BLaER1 (cell line): ENCODE results near the gene PEX16.

Source experiments
- H3K27ac ChIP-seq: shearing (Covaris generic); formaldehyde crosslinking; 2 replicates; pipeline ENCODE4 v1.8.1; 2022
- H3K27me3 ChIP-seq: shearing (Covaris generic); formaldehyde crosslinking; 2 replicates; pipeline ENCODE4 v1.8.1; 2022
- H3K36me3 ChIP-seq: shearing (Covaris generic); formaldehyde crosslinking; 2 replicates; pipeline ENCODE4 v1.8.1; 2022
- H3K4me1 ChIP-seq: shearing (Covaris generic); formaldehyde crosslinking; 2 replicates; pipeline ENCODE4 v1.8.1; 2022
- H3K4me2 ChIP-seq: shearing (Covaris generic); formaldehyde crosslinking; 2 replicates; pipeline ENCODE4 v1.8.1; 2022
- H3K4me3 ChIP-seq: shearing (Covaris generic); formaldehyde crosslinking; 2 replicates; pipeline ENCODE4 v1.8.1; 2022
- H3K9ac ChIP-seq: shearing (Covaris generic); formaldehyde crosslinking; 2 replicates; pipeline ENCODE4 v1.8.1; 2022
- H3K9me3 ChIP-seq: shearing (Covaris generic); formaldehyde crosslinking; 2 replicates; pipeline ENCODE4 v1.8.1; 2022
- H4K20me1 ChIP-seq: shearing (Covaris generic); formaldehyde crosslinking; 2 replicates; pipeline ENCODE4 v1.8.1; 2022
- Cebpa-rat ChIP-seq: shearing (Covaris generic); IDR thresholded peaks from 2 replicates; pipeline ENCODE4 v1.8.1; 2022

PEX16 gene

DNA sequence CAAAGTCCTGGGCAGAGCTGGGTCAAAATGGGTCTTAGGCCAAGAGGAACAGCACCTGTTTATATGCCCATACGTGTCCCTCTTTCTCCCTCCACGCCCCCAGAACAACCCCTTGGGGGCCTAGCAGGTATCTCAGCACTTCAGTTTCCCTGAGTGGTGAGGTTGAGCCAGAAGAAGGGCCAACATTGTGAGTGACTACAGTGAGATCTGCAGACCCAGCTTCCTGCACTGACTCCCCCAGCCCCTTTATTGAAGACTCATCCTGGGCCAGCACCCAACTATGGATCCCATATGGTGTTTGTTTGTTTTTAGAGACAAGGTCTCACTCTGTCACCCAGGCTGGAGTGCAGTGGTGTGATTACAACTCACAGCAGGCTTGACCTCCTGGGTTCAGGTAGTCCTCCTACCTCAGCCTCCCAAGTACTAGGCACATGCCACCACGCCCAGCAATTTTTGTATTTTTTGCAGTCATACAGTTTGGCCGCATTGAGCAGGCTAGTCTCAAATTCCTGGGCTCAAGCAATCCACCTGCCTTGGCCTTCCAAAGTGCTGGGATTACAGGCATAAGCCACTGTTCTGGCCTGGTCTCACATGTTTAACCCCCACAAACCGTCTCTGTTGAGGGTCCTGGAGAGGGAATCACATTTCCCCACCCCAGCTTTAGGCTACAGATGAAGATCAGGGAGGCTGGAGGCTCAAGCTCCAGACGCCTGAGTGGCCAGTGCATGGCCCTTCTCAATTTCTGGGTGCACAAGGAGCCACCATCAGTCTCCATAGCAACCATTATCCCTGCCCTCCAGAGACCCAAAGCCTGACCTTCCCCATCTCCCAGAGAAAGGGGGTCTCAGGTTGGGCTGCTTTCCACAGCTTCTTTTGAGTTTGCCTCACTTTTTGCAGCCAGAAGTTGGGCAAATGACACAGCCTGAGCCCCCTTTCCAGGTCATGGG, 3.1 kb upstream of the PEX16 start:
- Histone ChIP-seq H3K27me3 (peaks cover 38% of the 10 kb centered on the region), H3K4me2 (peak overlapping the region; percentile 98), H3K9ac (no peak overlapping the region), H4K20me1 (peaks cover 27% of the 10 kb centered on the region; the same call in 1 of the 2 replicates), H3K36me3 (peaks cover 7% of the 10 kb centered on the region), H3K27ac (no peak overlapping the region), H3K9me3 (no peaks in the 10 kb centered on the region), H3K4me3 (peak overlapping the region; percentile 73; the same call in 1 of the 2 replicates), H3K4me1 (peaks cover 85% of the 10 kb centered on the region)
- no peak for TF ChIP-seq Cebpa-rat

DNA sequence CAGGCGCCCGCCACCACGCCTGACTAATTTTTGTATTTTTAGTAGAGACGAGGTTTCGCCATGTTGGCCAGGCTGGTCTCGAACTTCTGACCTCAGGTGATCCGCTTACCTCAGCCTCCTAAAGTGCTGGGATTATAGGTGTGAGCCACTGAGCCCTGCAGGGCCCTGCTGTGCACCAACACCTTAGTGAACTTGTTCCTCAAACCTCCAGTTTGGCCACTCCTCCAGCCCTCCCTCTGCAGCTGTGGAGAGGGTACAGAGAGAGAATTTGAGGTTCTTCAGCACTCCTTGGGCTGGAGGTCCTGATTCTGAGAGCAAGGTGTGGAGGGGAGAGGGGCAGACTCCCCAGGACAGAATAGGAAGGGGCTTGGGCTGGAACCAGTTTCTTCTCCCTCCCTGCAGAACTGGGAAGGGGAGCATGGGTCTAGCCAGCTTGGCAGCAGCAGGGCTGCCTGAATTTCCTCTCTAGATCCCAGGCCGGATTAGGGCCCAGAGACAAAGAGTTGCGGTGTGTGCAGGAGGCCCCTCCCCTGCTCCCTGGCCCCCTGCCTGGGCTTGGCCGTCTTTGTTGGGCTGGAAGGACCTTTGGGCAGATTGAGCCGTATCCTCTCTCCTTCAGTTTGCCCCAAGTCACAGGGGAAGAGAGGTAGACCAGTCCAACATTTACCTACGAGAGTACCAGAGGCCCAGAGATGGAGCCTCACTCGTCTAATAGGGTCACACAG, 2.3 kb upstream of the PEX16 start:
- Histone ChIP-seq H4K20me1 (peaks cover 34% of the 10 kb centered on the region; the same call in 1 of the 2 replicates), H3K4me2 (peak overlapping the region; percentile 98), H3K4me3 (no peak overlapping the region), H3K27ac (no peak overlapping the region), H3K9ac (no peak overlapping the region), H3K9me3 (no peaks in the 10 kb centered on the region), H3K27me3 (peaks cover 38% of the 10 kb centered on the region), H3K36me3 (peaks cover 16% of the 10 kb centered on the region), H3K4me1 (peaks cover 77% of the 10 kb centered on the region)
- no peak for TF ChIP-seq Cebpa-rat

DNA sequence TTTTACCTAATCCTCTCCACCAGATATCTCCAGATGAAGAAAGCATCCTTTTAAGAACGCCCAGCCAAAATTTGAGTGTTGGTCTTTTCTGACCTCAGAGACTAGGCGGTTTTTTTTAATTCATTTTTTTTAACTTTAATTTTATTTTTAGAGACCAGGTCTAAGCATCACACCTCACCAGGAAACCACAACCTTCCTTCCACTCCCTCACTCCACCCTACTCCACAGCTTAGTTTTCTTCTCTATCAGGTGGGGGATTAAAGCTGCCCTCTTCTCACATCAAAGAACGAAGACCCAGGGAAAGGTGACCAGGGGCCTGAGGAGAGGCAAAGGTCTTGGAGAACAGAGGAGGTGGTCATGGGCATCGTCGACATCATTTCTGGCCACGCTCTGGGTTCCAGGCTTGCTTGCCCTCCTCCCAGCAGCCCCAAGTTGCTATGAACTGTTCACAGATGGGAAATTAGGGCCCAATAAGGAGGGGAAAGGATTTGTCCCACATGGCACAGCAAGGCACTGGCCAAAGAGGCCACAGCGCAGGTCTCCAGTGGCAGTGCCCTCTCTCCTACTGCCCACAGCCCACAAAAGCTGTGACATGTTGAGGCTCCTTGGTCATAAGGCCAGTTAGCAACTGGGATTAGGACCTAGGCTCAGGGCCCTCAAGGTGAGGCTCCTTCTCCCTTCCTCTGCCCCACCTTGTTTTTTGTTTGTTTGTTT, 1.4 kb upstream of the PEX16 start:
- Histone ChIP-seq H3K9me3 (no peaks in the 10 kb centered on the region), H3K27me3 (peaks cover 38% of the 10 kb centered on the region), H3K4me3 (peak overlapping the region; percentile 91), H3K36me3 (peaks cover 24% of the 10 kb centered on the region), H3K4me2 (peak overlapping the region; percentile 98), H3K27ac (no peak overlapping the region), H4K20me1 (peaks cover 35% of the 10 kb centered on the region), H3K9ac (no peak overlapping the region), H3K4me1 (peaks cover 68% of the 10 kb centered on the region)
- no peak for TF ChIP-seq Cebpa-rat

DNA sequence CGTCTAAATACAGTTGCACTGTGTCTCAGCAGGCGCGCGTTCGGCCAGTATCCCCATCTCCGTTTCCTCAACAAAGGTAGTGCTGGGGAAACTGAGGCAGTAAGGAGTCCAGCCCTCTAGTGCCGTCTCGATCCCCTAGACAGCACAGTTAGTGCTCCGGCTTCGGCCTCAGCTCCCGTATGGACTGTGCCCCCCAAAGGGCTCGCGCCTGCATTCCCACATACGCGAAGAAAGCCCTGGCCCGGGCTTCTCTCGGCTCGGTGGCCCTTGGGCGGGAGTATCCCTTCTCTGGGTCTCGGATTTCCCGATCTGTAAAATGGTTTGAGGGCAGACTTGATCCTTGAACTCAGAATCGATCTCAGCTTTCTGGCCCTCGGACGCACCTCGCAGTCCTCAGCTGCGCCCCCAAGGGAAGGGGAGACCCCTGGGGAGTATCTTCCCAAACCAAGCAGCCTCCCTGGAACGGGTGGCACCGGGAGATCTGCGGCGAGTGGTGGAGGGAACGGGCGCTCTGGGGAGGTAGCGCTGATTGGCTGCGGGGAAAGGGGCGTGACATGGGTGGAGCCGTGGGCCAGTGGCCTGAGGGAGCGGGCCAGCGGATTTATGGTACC, 759 bp upstream of the PEX16 start:
- Histone ChIP-seq H3K4me2 (peak overlapping the region; percentile 98), H3K4me3 (peak overlapping the region; percentile 91), H3K9me3 (no peaks in the 10 kb centered on the region), H3K4me1 (peaks cover 62% of the 10 kb centered on the region), H3K27me3 (peaks cover 36% of the 10 kb centered on the region), H3K9ac (peak overlapping the region; percentile 94), H3K36me3 (peaks cover 31% of the 10 kb centered on the region), H3K27ac (peak overlapping the region; percentile 94), H4K20me1 (peaks cover 40% of the 10 kb centered on the region)
- no peak for TF ChIP-seq Cebpa-rat

DNA sequence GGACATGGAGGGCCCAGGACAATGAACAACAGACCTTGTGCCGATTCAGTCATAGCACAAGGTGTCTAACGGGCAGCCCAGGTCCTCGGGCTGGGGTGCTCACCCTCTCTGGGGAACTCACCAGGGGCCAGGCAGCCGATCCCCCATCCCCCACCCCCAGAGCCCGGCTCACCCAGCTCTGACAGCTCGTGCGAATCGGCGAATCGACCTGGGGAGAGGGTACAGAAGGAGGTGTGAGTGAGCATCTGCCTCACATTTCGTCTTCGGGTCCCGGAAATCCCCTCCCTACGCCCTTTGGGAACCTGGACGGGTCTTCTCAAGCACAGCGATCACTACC, 423 bp downstream of the PEX16 start:
- Histone ChIP-seq H3K9me3 (no peaks in the 10 kb centered on the region), H3K4me1 (peaks cover 50% of the 10 kb centered on the region), H3K4me3 (peak overlapping the region; percentile 91), H3K36me3 (peaks cover 43% of the 10 kb centered on the region), H3K9ac (peak overlapping the region; percentile 94), H3K27ac (peak overlapping the region; percentile 94), H4K20me1 (peaks cover 48% of the 10 kb centered on the region), H3K4me2 (peak overlapping the region; percentile 98), H3K27me3 (peaks cover 24% of the 10 kb centered on the region)
- TF ChIP-seq Cebpa-rat = no peak

DNA sequence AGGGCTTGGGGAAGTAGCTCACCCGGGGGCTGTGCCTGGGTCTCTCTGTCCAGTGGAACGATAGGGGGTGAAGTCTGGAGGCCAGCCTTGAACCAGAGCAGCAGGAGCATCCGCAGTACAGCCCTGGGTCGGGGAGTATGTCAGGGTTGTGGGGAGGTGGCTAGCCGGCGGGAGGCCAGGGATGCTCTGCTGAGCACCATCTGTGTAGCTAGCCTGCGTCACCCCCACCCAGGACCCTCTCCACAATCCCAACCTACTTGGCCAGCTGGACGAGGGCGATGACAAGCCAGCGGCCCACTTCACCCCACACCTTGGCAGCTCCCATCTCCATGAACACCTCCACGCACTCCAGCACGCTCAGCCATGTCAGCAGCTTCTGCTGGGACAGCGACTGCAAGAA, 2.2 kb downstream of the PEX16 start:
- Histone ChIP-seq H3K36me3 (peaks cover 61% of the 10 kb centered on the region), H3K27ac (no peak overlapping the region), H3K9ac (no peak overlapping the region), H3K4me1 (peaks cover 32% of the 10 kb centered on the region), H3K27me3 (peaks cover 6% of the 10 kb centered on the region; the same call in 1 of the 2 replicates), H3K9me3 (no peaks in the 10 kb centered on the region), H3K4me3 (no peak overlapping the region), H4K20me1 (peaks cover 53% of the 10 kb centered on the region), H3K4me2 (no peak overlapping the region)
- TF ChIP-seq Cebpa-rat = no peak

DNA sequence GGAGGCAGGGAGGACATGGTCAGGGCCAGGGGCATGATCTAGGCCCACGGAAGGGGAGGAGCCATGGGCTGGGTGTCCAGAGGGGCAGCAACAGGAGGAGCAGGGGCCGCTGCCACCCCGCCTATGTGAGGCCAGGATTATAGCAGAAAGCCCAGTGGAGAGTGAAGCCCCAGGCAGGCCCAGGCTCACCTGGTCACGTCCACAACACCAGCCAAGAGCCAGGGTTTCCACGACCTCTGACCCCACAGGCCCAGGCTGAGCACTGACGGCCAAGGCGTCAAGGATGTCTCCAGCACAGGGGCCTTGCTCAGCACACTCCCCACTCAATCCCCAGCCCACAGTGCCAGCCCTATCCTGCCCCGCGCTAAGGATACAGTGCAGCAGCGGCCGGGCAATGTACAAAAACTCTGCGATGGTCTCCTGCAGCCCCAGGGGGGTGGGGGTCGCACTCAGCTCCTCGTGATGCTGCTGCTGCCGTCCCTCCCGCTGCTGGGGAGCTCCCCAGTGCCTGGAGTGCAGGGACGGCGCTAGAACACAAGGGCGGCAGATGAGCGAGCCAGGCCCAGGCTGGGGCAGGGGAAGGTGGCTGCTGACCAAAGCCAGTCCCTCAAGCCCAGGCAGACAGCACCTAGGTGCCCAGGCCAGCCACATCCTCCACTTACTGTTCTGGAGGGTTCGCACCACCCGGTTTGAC, 3.6 kb downstream of the PEX16 start:
- TF ChIP-seq Cebpa-rat = no peak
- no peaks in the 10 kb centered on the region for H3K27me3 ChIP-seq
- H4K20me1 ChIP-seq = peaks cover 66% of the 10 kb centered on the region
- H3K27ac ChIP-seq = no peak overlapping the region
- peaks cover 18% of the 10 kb centered on the region for H3K4me1 ChIP-seq
- H3K4me3 ChIP-seq = no peak overlapping the region
- H3K4me2 ChIP-seq = no peak overlapping the region
- no peak overlapping the region for H3K9ac ChIP-seq
- peaks cover 74% of the 10 kb centered on the region for H3K36me3 ChIP-seq
- no peaks in the 10 kb centered on the region for H3K9me3 ChIP-seq

DNA sequence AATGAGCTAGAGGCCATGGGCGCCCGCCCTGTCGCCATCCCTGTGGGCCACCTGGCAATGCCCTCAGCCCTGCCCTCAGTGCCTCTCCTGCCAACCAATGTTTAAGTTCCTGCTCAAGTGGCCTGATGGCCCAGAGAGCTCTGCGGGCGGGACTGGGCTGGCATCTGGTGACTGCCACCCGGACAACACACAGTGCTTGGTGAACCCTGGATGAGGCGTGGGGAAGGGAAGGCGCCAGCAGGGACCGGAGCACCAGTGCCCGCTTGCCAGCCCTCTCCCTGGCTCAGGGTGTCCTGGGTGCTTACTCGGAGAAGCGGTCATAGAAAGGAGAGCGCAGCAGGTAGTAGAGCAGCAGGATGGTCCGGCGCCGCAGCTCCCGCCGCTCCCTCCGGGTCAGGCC, 4.2 kb downstream of the PEX16 start:
- Histone ChIP-seq H3K27me3 (no peaks in the 10 kb centered on the region), H3K9ac (no peak overlapping the region), H3K4me3 (no peak overlapping the region), H3K4me2 (no peak overlapping the region), H3K36me3 (peaks cover 80% of the 10 kb centered on the region), H3K27ac (no peak overlapping the region), H3K4me1 (peaks cover 13% of the 10 kb centered on the region), H4K20me1 (peaks cover 70% of the 10 kb centered on the region), H3K9me3 (no peaks in the 10 kb centered on the region)
- TF ChIP-seq Cebpa-rat = no peak

DNA sequence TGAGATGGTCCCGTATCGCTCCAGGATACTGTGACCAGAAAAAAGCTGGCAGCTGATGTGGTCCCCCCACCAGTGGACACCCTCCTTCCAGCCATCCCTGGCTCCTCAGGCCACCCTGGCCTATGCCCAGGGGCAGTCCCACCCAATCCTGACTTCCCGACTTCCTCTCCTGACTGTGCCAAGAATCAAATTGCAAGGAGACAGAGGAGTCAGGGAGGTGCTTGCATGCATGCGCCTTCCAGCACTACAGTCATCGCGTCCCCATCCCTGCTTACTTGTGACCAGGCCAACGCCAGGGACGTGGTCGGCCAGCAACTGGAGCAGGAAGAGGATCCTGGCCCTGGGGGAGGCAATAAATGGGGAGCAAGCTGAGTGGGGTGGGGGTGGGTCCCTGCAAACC, 7.1 kb downstream of the PEX16 start:
- Histone ChIP-seq H3K27me3 (no peaks in the 10 kb centered on the region), H3K4me3 (no peak overlapping the region), H3K36me3 (peaks cover 71% of the 10 kb centered on the region), H3K4me2 (no peak overlapping the region), H3K4me1 (no peaks in the 10 kb centered on the region), H3K9ac (no peak overlapping the region), H3K9me3 (no peaks in the 10 kb centered on the region), H3K27ac (no peak overlapping the region), H4K20me1 (peaks cover 56% of the 10 kb centered on the region)
- TF ChIP-seq Cebpa-rat = no peak
